Ovary (tissue), 9 donors: ENCODE results near the gene CXCL3. TPM values are rescaled to one million over a fixed set of nuclear protein-coding genes. Genes with fewer than 3 reads are reported as not detected.

ENCODE experiments used
- DNase-seq, 5 donors: peaks; one replicate each; pipeline ENCODE4 v3.0.0-alpha.2; 2019 to 2020
- H3K27ac ChIP-seq, 2 donors: fragments of 200-600 bp; one replicate each; pipeline versions ENCODE4 v1.5.1 to v1.8.0; 2019 to 2022
- H3K27me3 ChIP-seq: fragments of 200-600 bp; one replicate; pipeline ENCODE4 v1.8.0; 2022
- H3K36me3 ChIP-seq: fragments of 200-600 bp; sonication (generic); one replicate; pipeline ENCODE4 v1.5.1; 2019
- H3K4me1 ChIP-seq: one replicate; pipeline ENCODE4 v1.8.1; 2013; ENCODE audit warnings: mild to moderate bottlenecking, moderate library complexity; ENCODE audit not compliant: insufficient read depth
- H3K4me3 ChIP-seq: fragments of 200-600 bp; sonication (generic); one replicate; pipeline ENCODE4 v1.5.1; 2017
- H3K9me3 ChIP-seq, 2 donors: fragments of 200-600 bp in 1 of 2; sonication (generic) in 1 of 2; one replicate each; pipeline versions ENCODE4 v1.5.1 to v1.8.1; 2013 to 2019; ENCODE audit warnings: mild to moderate bottlenecking in 1 of 2, moderate library complexity in 1 of 2
- CTCF ChIP-seq, 3 donors: fragments of 450-650 bp in 2 of 3; fragments of 200-600 bp in 1 of 3; IDR thresholded peaks; one replicate each; pipeline versions ENCODE4 v1.5.1 to v1.8.0; 2016 to 2022; ENCODE audit warnings: antibody characterized with exemption in 3 of 3, mild to moderate bottlenecking in 1 of 3
- EP300 ChIP-seq: sonication (generic); formaldehyde crosslinking; IDR thresholded peaks from one replicate; pipeline ENCODE4 v1.6.1; 2017; ENCODE audit warnings: antibody characterized with exemption
- POLR2A ChIP-seq: fragments of 450-650 bp; IDR thresholded peaks from one replicate; pipeline ENCODE4 v1.6.1; 2017; ENCODE audit warnings: antibody characterized with exemption, mild to moderate bottlenecking, moderate library complexity
- WGBS, 3 donors: extraction: QIAGEN DNeasy Blood & Tissue Kit in 1 of 3; methylation state at CpG; one replicate each; pipeline versions ENCODE4 v1.1.5 to v1.1.7; 2013 to 2017; 5-methylcytosine and 5-hydroxymethylcytosine counted together
- intact Hi-C, 4 donors: fragments of 100-400 bp; cut with DNase I; formaldehyde crosslinking; loops; one replicate each; pipeline versions ENCODE4 v1.11.0 to v1.15.1; 2022 to 2023
- polyA plus RNA-seq, 2 donors: library from polyadenylated mRNA; stranded (reverse); fragments of 200-250 nt in 1 of 2; fragments of 350-450 nt in 1 of 2; fragmentation: Illumina TruSeq in 1 of 2; extraction: RNeasy Lipid Tissue Mini Kit (QIAGEN cat#74804) in 1 of 2; gene quantifications; one replicate each; pipeline ENCODE4 v1.2.3, GENCODE V29; 2013 to 2014
- total RNA-seq, 7 donors: library from RNA; depleted of rRNA in 2 of 7; stranded (reverse); fragments of >200 nt in 2 of 7; fragmentation: NEBNext Ultra II Directional in 3 of 7; extraction: Animal tissue kit (Norgen Biotek cat#: 25700) in 3 of 7; gene quantifications; one replicate each; pipeline versions ENCODE4 v1.1.0 to v1.2.4, GENCODE V29; 2016 to 2023
- donor health status: DM: no; HTN: no; CAD: no; lungs with moderate emphysema.
- donor health status: DM: no; HTN: no; CAD: no.
- donor health status: Bipolar disorder and iron deficiency.
- donor health status: DM: yes; HTN: yes; CAD: no.
- donor health status: DM: no; HTN: no; CAD: no.
- donor health status: DM: yes; HTN: yes; CAD: no.

CXCL3 gene
- total and polyA plus RNA-seq, 9 donors: 0.25 to 17.5 (median 0.72) TPM

- Histone ChIP-seq H3K4me3 (no peak overlapping the region), H3K27me3 (no peaks in the 10 kb centered on the region), H3K9me3 (no peaks in the 10 kb centered on the region), H3K4me1 (no peaks in the 10 kb centered on the region), H3K36me3 (no peaks in the 10 kb centered on the region), H3K27ac (no peak overlapping the region)
- 65 to 80% (median 73%) methylated on average over 6 of the region's 6 CpGs for WGBS, 3 donors
- intact Hi-C loops: no loop called here
- TF ChIP-seq POLR2A: no peak
- no peak for TF ChIP-seq EP300
- no peak for TF ChIP-seq CTCF (IDR thresholded peaks at IDR 0.05)
- no peak for DNase-seq
These were observed 38.2 kb downstream of the CXCL3 start for GRCh38 chr4:74000301-74000700.

GRCh38 chr4:73998040-73999011, 40.2 kb downstream of the CXCL3 start, which contains the start of gene CXCL5:
TSS of gene CXCL5 (minus strand) at chr4:73998677. CDS start at chr4:73998581, 96 bp downstream.
- intact Hi-C loops: no loop called here
- H3K27ac ChIP-seq: no peak within 1 kb of the TSS
- H3K27me3 ChIP-seq: no peaks in the 10 kb centered on the region
- no peaks in the 10 kb centered on the region for H3K36me3 ChIP-seq
- TF ChIP-seq CTCF (IDR thresholded peaks at IDR 0.05) (no peak), POLR2A (no peak), EP300 (no peak)
- H3K4me3 ChIP-seq: no peak within 1 kb of the TSS
- 8 to 10% (median 9%) methylated on average over 46 of the region's 46 CpGs for WGBS, 3 donors
- DNase-seq: peak in 1 of 5 donors; percentile 34
- H3K4me1 ChIP-seq: no peaks in the 10 kb centered on the region
- no peaks in the 10 kb centered on the region for H3K9me3 ChIP-seq

- WGBS, 3 donors: 2 to 40% (median 39%) methylated on average over 1 of the region's 1 CpG
- intact Hi-C loops: no loop called here
- TF ChIP-seq POLR2A: no peak
These were observed 46.4 kb downstream of the CXCL3 start for GRCh38 chr4:73992050-73992449.

GRCh38 chr4:73991742-73992000, 46.8 kb downstream of the CXCL3 start:
- H3K27me3 ChIP-seq: no peaks in the 10 kb centered on the region
- H3K36me3 ChIP-seq: no peaks in the 10 kb centered on the region
- no peak for DNase-seq
- H3K27ac ChIP-seq: no peak overlapping the region
- intact Hi-C loops: no loop called here
- H3K4me3 ChIP-seq: no peak overlapping the region
- no peaks in the 10 kb centered on the region for H3K4me1 ChIP-seq
- no peaks in the 10 kb centered on the region for H3K9me3 ChIP-seq
- TF ChIP-seq EP300: no peak
- no peak for TF ChIP-seq CTCF (IDR thresholded peaks at IDR 0.05)
- TF ChIP-seq POLR2A: no peak
- WGBS, 3 donors: 78 to 95% (median 94%) methylated on average over 1 of the region's 1 CpG

More at GRCh38 chr4:73992050-73992449, 46.4 kb downstream of the CXCL3 start:
- Histone ChIP-seq H3K27me3 (no peaks in the 10 kb centered on the region), H3K4me3 (no peak overlapping the region), H3K9me3 (no peaks in the 10 kb centered on the region), H3K27ac (no peak overlapping the region), H3K36me3 (no peaks in the 10 kb centered on the region), H3K4me1 (no peaks in the 10 kb centered on the region)
- DNase-seq: no peak
